SU-DHL-6 (cell line): Measurements from ENCODE around the gene ZFP3.

Source experiments
- CTCF ChIP-seq: fragments of 200-600 bp; sonication (generic); IDR thresholded peaks from one replicate; pipeline ENCODE4 v1.5.1; 2017; ENCODE audit warnings: antibody characterized with exemption, mild to moderate bottlenecking, low read length, moderate library complexity; ENCODE audit not compliant: insufficient read depth, poor library complexity, severe bottlenecking
- EZH2phosphoT487 ChIP-seq: fragments of 200-600 bp; sonication (generic), shearing (Covaris generic); conservative IDR thresholded peaks from 2 replicates; pipeline ENCODE4 v1.6.1; 2018; ENCODE audit warnings: mild to moderate bottlenecking, antibody characterized with exemption, low read length, moderate library complexity, mixed read lengths

- TF ChIP-seq CTCF (no peak), EZH2phosphoT487 (no peak)
Measured at GRCh38 chr17:5034651-5035050, 43.6 kb upstream of the ZFP3 start.
